Activated CD8-positive, alpha-beta T cell treated with anti-CD3 and anti-CD28 coated beads for 36 hours (primary cell): ENCODE results near the gene ANXA5. TPM values are rescaled to one million over a fixed set of nuclear protein-coding genes. Genes with fewer than 3 reads are reported as not detected.

Experiments used
- ATAC-seq: fragments of 200-7000 bp; cut with Tn5 transposase; one replicate; pipeline ENCODE4 v1.10.0; 2021; ENCODE audit warnings: mild to moderate bottlenecking, moderate library complexity
- CTCF ChIA-PET: fragments of 350-600 bp; sonication (Branson Sonifier 250); formaldehyde crosslinking; loops from one replicate; lab custom pipeline; 2021; ENCODE audit warnings: antibody characterized with exemption; lab: Charles Lee
- POLR2A ChIA-PET: fragments of 350-600 bp; sonication (Branson Sonifier 250); formaldehyde crosslinking; loops from one replicate; lab custom pipeline; 2021; ENCODE audit warnings: antibody characterized with exemption; lab: Charles Lee
- DNase-seq: peaks from one replicate; pipeline ENCODE4 v3.0.0-alpha.2; 2020
- H3K27ac Mint-ChIP-seq: one replicate; pipeline ENCODE4 v1.8.0; 2021; ENCODE audit warnings: mild to moderate bottlenecking, mixed read lengths
- H3K27me3 Mint-ChIP-seq: one replicate; pipeline ENCODE4 v1.8.0; 2021; ENCODE audit warnings: mixed read lengths
- H3K36me3 Mint-ChIP-seq: one replicate; pipeline ENCODE4 v1.8.0; 2021; ENCODE audit warnings: low read depth, mixed read lengths
- H3K4me1 Mint-ChIP-seq: one replicate; pipeline ENCODE4 v1.8.0; 2021; ENCODE audit warnings: low read depth, mixed read lengths
- H3K4me3 Mint-ChIP-seq: one replicate; pipeline ENCODE4 v1.8.0; 2021; ENCODE audit warnings: mild to moderate bottlenecking, moderate library complexity, mixed read lengths
- H3K9me3 Mint-ChIP-seq: one replicate; pipeline ENCODE4 v1.8.0; 2021; ENCODE audit warnings: mixed read lengths
- intact Hi-C: fragments of 100-400 bp; cut with micrococcal nuclease; formaldehyde crosslinking; loops from one replicate; pipeline ENCODE4 v1.10.0; 2022
- total RNA-seq, 2 experiments: library from RNA; stranded (reverse); gene quantifications; one replicate each; pipeline ENCODE4 v1.2.3, GENCODE V29; 2021
- TF ChIP-seq, protein P1 (sequence below): fragments of 200-600 bp; IDR thresholded peaks from one replicate; pipeline ENCODE4 v1.8.0; 2022; ENCODE audit warnings: antibody characterized with exemption, mild to moderate bottlenecking

Gene ANXA5
- total RNA-seq, 2 experiments from 2014 or later = 31.4 to 34.1 TPM

GRCh38 chr4:121674696-121675095, 22.1 kb downstream of the ANXA5 start:
- TF ChIP-seq, protein P1, sequence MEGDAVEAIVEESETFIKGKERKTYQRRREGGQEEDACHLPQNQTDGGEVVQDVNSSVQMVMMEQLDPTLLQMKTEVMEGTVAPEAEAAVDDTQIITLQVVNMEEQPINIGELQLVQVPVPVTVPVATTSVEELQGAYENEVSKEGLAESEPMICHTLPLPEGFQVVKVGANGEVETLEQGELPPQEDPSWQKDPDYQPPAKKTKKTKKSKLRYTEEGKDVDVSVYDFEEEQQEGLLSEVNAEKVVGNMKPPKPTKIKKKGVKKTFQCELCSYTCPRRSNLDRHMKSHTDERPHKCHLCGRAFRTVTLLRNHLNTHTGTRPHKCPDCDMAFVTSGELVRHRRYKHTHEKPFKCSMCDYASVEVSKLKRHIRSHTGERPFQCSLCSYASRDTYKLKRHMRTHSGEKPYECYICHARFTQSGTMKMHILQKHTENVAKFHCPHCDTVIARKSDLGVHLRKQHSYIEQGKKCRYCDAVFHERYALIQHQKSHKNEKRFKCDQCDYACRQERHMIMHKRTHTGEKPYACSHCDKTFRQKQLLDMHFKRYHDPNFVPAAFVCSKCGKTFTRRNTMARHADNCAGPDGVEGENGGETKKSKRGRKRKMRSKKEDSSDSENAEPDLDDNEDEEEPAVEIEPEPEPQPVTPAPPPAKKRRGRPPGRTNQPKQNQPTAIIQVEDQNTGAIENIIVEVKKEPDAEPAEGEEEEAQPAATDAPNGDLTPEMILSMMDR = no peak
- Mint-ChIP-seq H3K4me1 (no peaks in the 10 kb centered on the region), H3K9me3 (no peaks in the 10 kb centered on the region), H3K27ac (no peak overlapping the region), H3K36me3 (peaks cover 4% of the 10 kb centered on the region), H3K4me3 (no peak overlapping the region), H3K27me3 (no peaks in the 10 kb centered on the region)
- DNase-seq (no peak), ATAC-seq (no peak)
- ChIA-PET POLR2A (no interaction called here), CTCF (no interaction called here)
- intact Hi-C loops = no loop called here

DNA sequence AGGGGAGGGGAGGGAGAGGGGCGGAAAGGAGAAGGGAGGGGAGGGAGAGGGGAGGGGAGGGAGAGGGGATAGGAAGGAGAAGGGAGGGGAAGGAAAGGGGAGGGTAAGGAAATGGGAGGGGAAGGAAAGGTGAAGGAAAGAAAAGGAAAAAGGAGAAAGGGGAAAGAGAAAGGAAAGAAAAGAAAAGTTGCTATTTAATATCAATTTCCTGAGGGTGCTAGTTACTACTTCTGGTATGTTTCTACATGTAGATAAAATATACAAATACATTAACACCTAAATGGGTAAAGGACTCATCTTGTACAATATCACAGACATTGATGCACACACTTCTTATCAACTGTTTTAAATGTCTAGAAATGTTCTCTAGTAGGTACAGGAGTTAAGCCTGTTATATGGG, 22.6 kb downstream of the ANXA5 start:
- ATAC-seq = no peak
- ChIA-PET POLR2A (no interaction called here), CTCF (no interaction called here)
- intact Hi-C loops = no loop called here
- TF ChIP-seq, protein P1 = no peak
- no peaks in the 10 kb centered on the region for H3K27me3 Mint-ChIP-seq
- peaks cover 4% of the 10 kb centered on the region for H3K36me3 Mint-ChIP-seq
- H3K27ac Mint-ChIP-seq = no peak overlapping the region
- no peaks in the 10 kb centered on the region for H3K4me1 Mint-ChIP-seq
- H3K4me3 Mint-ChIP-seq = no peak overlapping the region
- H3K9me3 Mint-ChIP-seq = no peaks in the 10 kb centered on the region
- no peak for DNase-seq

GRCh38 chr4:121669163-121669550, 27.6 kb downstream of the ANXA5 start:
- H3K36me3 Mint-ChIP-seq = peaks cover 2% of the 10 kb centered on the region
- CTCF ChIA-PET = interaction anchor here (0.8 kb wide), 1 partner anchor 12 kb away, joined by 4 read pairs; no protein-coding TSS in a partner anchor
- no peak for ATAC-seq

DNA sequence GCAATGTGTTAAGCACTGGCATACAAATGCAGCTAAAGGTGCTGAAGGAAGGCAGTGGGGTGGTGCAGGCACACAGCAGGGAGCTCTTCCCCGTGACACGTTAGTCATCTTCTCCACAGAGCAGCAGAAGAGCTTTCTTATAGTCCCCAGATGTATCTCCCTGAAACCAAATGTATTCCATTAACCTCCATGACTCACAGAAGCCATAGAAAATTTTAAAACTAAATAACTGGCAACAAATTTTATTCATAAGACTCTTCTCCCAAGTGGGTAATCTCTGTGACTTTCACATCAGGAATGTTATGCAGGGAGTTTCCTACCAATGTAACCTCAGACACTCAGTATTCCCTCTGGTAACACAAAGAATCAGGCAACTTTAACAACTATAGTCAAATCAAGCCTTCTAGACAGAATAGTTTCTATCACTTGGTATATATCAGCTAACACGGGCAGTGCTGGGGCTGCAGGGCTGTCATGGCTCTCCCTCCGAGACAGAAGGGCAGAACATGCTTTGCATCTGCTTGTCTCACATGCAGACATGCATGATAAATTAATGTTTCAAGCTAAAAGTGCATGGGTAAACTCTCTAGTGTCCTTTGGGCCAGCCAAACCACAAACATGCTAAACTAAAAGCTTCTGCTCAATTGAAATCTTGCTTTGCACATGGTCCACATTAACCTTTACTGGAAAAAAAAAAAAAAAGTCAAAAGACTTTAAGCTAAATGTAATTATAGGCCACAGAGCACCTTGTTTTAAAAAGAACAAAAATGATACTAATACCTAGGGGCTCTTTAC, 28.2 kb downstream of the ANXA5 start:
- TF ChIP-seq, protein P1 = no peak
- H3K27me3 Mint-ChIP-seq = no peaks in the 10 kb centered on the region
- POLR2A ChIA-PET = no interaction called here
- CTCF ChIA-PET = interaction anchor here (0.8 to 1.3 kb wide), 2 partner anchors 11 to 13 kb away, joined by 3 to 4 read pairs; no protein-coding TSS in a partner anchor
- peaks cover 2% of the 10 kb centered on the region for H3K36me3 Mint-ChIP-seq
- DNase-seq (no peak), ATAC-seq (no peak)
- intact Hi-C loops = no loop called here
- no peak overlapping the region for H3K4me3 Mint-ChIP-seq
- H3K27ac Mint-ChIP-seq = no peak overlapping the region
- H3K4me1 Mint-ChIP-seq = no peaks in the 10 kb centered on the region
- H3K9me3 Mint-ChIP-seq = no peaks in the 10 kb centered on the region

More at GRCh38 chr4:121669163-121669550, 27.6 kb downstream of the ANXA5 start:
- Mint-ChIP-seq H3K27me3 (no peaks in the 10 kb centered on the region), H3K9me3 (no peaks in the 10 kb centered on the region), H3K4me1 (no peaks in the 10 kb centered on the region), H3K4me3 (no peak overlapping the region), H3K27ac (no peak overlapping the region)
- intact Hi-C loops = no loop called here
- no peak for DNase-seq
- POLR2A ChIA-PET = no interaction called here
- TF ChIP-seq, protein P1 = no peak

DNA sequence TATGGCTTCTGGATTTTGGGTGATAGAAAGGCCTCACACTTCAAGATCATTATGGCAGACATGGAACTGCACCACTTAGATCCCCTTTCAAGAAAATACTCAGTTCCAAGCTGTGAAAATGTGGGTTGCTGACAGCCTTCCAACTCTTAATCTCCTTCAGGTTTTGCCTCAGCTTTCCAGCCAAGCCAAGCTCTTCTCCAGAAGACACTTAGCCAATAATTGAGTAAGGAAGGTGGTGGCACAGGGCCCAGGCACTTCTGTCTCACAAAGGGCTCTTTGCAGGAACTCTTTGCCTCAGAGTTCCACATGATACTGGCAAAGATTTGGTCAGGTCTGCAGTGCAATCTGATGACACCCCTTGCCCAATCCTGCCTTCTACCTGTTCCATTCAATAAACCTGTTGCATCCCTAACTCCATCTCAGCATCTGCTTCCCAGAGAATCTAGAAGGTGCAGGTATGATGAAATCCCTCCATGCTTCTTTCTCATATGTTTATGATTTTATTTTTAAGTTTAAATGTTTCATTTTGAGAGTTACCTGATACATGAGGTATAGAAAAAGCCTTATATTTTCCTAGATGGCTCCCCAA, 30.6 kb downstream of the ANXA5 start:
- Mint-ChIP-seq H3K4me1 (no peaks in the 10 kb centered on the region), H3K36me3 (no peaks in the 10 kb centered on the region), H3K9me3 (no peaks in the 10 kb centered on the region), H3K4me3 (no peak overlapping the region), H3K27me3 (peaks cover 2% of the 10 kb centered on the region), H3K27ac (no peak overlapping the region)
- ATAC-seq = no peak
- POLR2A ChIA-PET = no interaction called here
- intact Hi-C loops = no loop called here
- CTCF ChIA-PET = no interaction called here
- TF ChIP-seq, protein P1 = no peak
- DNase-seq = no peak
